Cardiac septum (tissue), 1 donor: Measurements from ENCODE around the gene CALCB. TPM values are rescaled to one million over a fixed set of nuclear protein-coding genes. Genes with fewer than 3 reads are reported as not detected.

Source experiments
- DNase-seq: peaks from one replicate; pipeline ENCODE4 v3.0.0-alpha.2; 2020; ENCODE audit warnings: low spot score
- intact Hi-C: fragments of 100-400 bp; cut with DNase I; formaldehyde crosslinking; loops from one replicate; pipeline ENCODE4 v1.14.0; 2022
- total RNA-seq: library from RNA; stranded (reverse); fragmentation: NEBNext Ultra II Directional; extraction: Animal tissue kit (Norgen Biotek cat#: 25700); gene quantifications from one replicate; pipeline ENCODE4 v1.2.1, GENCODE V29; 2021
- donor health status: DM: no; HTN: no; CAD: no.

CALCB gene
- total RNA-seq, 1 donor from 2014 or later, result not detected

- DNase-seq, result no peak
- intact Hi-C loops, result no loop called here
These were observed 38.7 kb downstream of the CALCB start for GRCh38 chr11:15112131-15112541.

DNA sequence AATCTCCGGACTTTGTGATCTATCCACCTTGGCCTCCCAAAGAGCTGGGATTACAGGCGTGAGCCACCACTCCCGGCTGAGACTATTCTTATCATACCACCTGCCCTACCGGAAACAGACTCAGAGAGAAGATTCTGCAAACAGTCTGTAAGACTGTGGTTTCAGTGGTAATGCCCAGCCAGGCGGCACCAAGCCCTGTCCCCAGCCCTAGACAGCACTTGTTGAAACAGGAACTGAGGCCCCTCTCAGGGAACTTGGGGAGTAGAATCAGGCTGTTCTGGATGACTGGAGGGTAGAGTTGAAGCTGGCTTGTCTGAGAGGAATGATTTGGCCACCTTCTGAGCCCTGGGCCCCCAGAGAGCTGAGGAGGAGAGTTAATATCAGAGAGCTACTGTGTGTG lies 40.0 kb downstream of the CALCB start:
- DNase-seq, result no peak
- intact Hi-C loops, result no loop called here

DNA sequence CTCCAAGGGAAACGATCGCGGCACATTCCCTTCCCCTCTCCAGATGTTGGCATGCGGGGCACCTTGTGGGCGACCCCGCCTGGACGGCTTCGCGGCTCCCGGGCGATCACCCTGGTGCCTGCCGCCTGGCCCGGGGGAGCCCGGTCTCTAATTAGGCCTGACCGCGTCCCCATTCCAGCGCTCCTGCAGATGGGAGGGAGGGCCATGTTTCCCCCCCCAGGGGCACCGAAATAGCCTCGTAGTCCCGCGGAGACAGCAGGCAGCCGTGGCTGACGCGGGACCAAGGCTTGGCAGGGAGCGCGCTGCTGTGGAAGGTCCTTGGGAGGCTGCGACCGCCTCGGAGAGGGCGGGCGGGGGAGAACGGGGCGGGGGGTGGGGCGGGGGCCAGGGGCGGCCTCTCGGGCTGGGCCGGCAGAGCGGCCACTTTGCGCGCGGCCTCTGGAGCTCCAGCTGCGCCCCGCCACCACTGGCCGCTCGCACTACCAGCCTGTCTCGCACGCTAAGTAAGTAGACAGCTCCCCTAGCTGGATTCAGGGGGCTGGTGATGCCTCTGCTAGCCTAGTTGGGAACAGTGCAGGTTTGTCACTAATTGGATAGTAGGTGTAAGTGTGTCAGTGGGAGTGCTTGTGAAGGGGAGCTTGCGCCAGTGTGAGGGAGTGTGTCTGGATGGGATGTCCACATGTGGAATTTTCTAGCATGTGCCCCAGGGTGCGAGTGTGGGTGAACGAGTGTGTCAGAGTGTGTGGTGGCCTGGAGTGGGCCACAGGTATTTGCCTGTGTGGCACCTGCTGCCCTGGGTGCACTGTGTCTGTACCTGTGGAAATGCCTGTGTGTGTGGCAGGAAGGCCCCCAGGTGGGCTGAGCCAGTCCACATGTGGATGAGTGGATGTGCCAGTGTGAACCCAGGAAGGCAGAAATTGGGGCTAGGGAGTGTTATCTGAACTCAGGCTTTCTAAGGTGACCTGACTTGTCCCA lies 41.4 kb downstream of the CALCB start, which contains the start of gene INSC:
Gene INSC (plus strand): TSS at position 423 of the 975 bp plus-strand sequence. CDS start 34,252 bp downstream, outside the sequence.
- intact Hi-C loops, result no loop called here
- no peak for DNase-seq

DNA sequence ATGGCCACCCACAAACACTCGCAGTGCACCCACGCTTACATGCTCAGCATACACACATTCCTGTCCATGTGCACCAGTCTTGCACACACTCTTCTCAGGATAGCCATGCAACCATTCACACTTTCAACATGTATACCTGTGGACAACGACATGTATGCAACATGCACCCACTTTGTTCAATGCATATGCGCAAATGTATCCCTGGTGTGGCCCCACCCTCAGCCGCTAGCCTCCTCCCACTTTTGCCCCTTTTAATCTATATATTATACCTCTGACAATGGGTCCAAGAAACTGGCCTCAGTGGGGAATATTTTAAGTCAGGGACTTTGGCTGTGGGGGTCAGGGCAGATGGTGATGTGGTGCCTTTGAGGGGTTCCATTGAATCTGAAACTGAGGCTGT lies 42.3 kb downstream of the CALCB start:
- DNase-seq, result no peak
- intact Hi-C loops, result no loop called here

- intact Hi-C loops, result no loop called here
- no peak for DNase-seq
These were observed 44.4 kb downstream of the CALCB start for GRCh38 chr11:15117751-15118150.

GRCh38 chr11:15118431-15118830 lies 45.0 kb downstream of the CALCB start:
- intact Hi-C loops, result no loop called here

GRCh38 chr11:15119352-15119751 lies 46.0 kb downstream of the CALCB start:
- no peak for DNase-seq
- intact Hi-C loops, result no loop called here

More at GRCh38 chr11:15118431-15118830, 45.0 kb downstream of the CALCB start:
- no peak for DNase-seq

GRCh38 chr11:15119826-15120225 lies 46.4 kb downstream of the CALCB start:
- no peak for DNase-seq
- intact Hi-C loops, result no loop called here

DNA sequence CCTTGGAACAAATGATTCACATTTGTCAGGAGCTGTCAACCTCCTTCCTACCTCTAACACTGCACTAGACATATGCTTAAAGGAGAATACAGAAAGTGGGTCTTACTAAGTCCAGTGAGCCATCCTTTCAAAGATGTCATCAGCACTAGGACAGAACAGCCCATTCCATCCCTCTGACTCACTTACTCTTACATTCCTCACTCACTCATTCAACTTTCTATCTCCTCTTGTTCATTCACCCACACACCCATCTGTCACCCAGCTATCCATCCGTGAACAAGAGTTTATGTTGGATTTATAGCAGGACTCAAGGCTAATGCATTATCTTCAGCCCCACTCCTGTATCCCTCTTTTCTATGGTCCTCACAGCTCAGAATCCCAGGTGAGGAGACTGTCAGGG lies 50.5 kb downstream of the CALCB start:
- intact Hi-C loops, result no loop called here
- no peak for DNase-seq

DNA sequence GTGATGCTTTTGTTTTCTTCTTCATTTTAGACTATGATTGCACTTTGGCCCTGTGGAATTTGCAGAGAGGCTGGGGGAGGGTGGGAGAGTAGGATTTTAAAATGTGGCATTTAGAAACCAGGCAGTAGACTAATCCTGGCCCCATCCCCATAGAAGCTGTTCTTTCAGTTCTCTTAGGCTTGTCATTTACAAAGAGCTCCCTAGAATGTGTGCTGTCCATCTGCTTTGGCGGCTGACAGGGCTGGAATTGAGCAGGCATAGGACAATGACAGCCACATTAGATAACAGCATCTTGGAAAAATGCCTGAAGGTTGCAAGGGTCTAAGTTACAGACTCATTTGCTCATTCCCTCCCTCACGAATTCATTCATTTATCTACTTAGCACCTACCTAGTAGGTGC lies 51.1 kb downstream of the CALCB start:
- DNase-seq, result no peak
- intact Hi-C loops, result no loop called here

GRCh38 chr11:15127341-15127740 lies 53.9 kb downstream of the CALCB start:
- intact Hi-C loops, result no loop called here
- DNase-seq, result no peak

Other genes starting within 250 kb of the CALCB start
- 7.9 TPM for gene CYP2R1, start 181.4 kb upstream of the CALCB start, total RNA-seq
- 0.51 TPM for gene CALCA, start 101.2 kb upstream of the CALCB start, total RNA-seq
- 0.22 TPM for gene INSC, start 41.3 kb downstream of the CALCB start, total RNA-seq